Activated naive CD8-positive, alpha-beta T cell treated with anti-CD3 and anti-CD28 coated beads for 36 hours (primary cell): ENCODE data around the gene MLH1. TPM values are rescaled to one million over a fixed set of nuclear protein-coding genes. Genes with fewer than 3 reads are reported as not detected.

Experiments used
- DNase-seq: peaks from one replicate; pipeline ENCODE4 v3.0.0; 2021
- H3K27ac Mint-ChIP-seq: one replicate; pipeline ENCODE4 v1.8.0; 2022; ENCODE audit warnings: mild to moderate bottlenecking, moderate library complexity, mixed read lengths
- H3K27me3 Mint-ChIP-seq: one replicate; pipeline ENCODE4 v1.8.0; 2022; ENCODE audit warnings: mild to moderate bottlenecking, mixed read lengths
- H3K36me3 Mint-ChIP-seq: one replicate; pipeline ENCODE4 v1.8.0; 2021; ENCODE audit warnings: mild to moderate bottlenecking, mixed read lengths
- H3K4me1 Mint-ChIP-seq: one replicate; pipeline ENCODE4 v1.8.0; 2021; ENCODE audit warnings: mixed read lengths
- H3K4me3 Mint-ChIP-seq: one replicate; pipeline ENCODE4 v1.8.0; 2022; ENCODE audit warnings: mild to moderate bottlenecking, moderate library complexity, mixed read lengths
- H3K9me3 Mint-ChIP-seq: one replicate; pipeline ENCODE4 v1.8.0; 2022; ENCODE audit warnings: mixed read lengths
- total RNA-seq, 2 experiments: library from RNA; stranded (reverse); gene quantifications; one replicate each; pipeline ENCODE4 v1.2.3, GENCODE V29; 2021

The MLH1 gene
- total RNA-seq, 2 experiments from 2014 or later: 82.3 to 83.7 TPM

DNA sequence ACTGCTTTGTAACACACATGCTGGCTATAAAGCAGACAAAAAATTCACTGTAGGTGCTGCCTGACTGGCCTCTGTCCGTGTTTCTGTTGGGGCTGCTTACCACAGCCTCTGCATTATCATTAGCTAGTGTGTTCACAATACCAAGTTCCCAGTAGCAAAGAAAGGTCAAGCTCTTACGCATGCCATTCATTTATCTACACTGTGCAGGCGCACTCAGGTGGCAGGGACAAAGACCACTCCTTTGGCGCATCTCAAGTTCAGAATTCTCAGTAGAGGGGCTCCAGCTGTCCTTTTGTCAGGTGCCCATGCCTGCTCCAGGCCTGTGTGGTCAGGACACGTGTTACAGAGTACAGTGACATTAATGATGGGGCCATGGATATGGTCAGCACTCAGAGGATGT lies 22.3 kb downstream of the MLH1 start:
- H3K9me3 Mint-ChIP-seq: no peaks in the 10 kb centered on the region
- no peak for DNase-seq
- H3K27me3 Mint-ChIP-seq: no peaks in the 10 kb centered on the region
- peaks cover 37% of the 10 kb centered on the region for H3K36me3 Mint-ChIP-seq
- no peak overlapping the region for H3K27ac Mint-ChIP-seq
- H3K4me1 Mint-ChIP-seq: no peaks in the 10 kb centered on the region
- no peak overlapping the region for H3K4me3 Mint-ChIP-seq

DNA sequence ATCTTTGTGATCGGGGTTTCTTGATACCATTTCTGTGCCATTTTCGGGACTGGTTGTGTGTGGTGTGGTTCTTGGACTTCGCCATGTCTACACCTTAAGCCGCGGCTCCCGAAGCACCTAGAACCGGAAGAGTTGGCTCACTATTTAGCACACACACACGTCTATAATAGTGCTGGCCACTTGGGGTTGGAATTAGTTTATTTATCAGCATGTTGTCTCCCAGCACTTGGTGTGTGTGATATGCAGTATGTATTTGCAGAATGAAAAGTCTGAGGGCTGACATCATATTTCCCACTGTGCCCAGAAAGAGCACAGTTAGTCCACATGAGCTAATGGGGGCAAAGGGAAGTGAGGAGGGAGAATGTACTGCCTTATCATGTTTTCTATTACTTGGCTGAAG lies 23.6 kb downstream of the MLH1 start:
- DNase-seq: no peak
- Mint-ChIP-seq H3K27me3 (no peaks in the 10 kb centered on the region), H3K4me1 (no peaks in the 10 kb centered on the region), H3K9me3 (no peaks in the 10 kb centered on the region), H3K4me3 (no peak overlapping the region), H3K27ac (no peak overlapping the region), H3K36me3 (peaks cover 35% of the 10 kb centered on the region)

DNA sequence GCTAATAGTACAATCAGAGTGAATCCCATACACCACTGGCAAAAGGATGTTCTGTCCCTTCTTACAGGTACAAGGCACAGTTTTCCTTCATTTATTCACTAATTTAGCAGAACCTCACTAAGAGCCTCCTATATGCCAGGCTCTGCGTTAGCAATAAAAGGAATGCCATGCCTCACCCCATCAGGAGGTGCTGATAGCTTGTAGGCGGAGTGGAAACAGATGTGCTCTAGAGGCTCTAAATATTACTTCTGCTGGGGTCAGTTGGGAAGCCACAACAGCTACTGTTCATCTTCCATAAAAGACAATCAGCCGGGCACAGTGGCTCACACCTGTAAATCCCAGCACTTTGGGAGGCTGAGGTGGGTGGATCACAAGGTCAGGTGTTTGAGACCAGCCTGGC lies 24.4 kb downstream of the MLH1 start:
- Mint-ChIP-seq H3K4me3 (no peak overlapping the region), H3K9me3 (no peaks in the 10 kb centered on the region), H3K36me3 (peaks cover 35% of the 10 kb centered on the region), H3K27ac (no peak overlapping the region), H3K27me3 (no peaks in the 10 kb centered on the region), H3K4me1 (no peaks in the 10 kb centered on the region)
- no peak for DNase-seq

DNA sequence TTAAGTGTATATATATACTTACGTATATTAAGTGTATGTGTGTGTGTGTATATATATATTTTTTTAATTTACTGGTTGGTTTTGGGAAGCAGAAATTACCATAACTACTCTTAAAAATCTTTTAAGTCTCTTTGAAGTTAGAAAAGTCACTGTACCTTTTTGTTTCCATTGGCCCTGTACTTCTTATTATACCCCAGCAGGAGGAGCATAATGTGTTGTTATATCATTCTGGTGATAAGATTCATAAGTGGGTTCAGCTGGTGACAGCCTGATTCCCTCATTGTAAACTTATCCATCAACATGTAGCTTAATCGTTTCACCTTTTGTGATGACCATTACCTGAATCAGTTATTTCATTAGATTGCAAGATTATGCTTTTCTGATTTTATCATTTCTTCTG lies 30.8 kb downstream of the MLH1 start:
- Mint-ChIP-seq H3K9me3 (no peaks in the 10 kb centered on the region), H3K27me3 (no peaks in the 10 kb centered on the region), H3K4me1 (peaks cover 5% of the 10 kb centered on the region), H3K4me3 (no peak overlapping the region), H3K27ac (no peak overlapping the region), H3K36me3 (peaks cover 41% of the 10 kb centered on the region)
- no peak for DNase-seq

DNA sequence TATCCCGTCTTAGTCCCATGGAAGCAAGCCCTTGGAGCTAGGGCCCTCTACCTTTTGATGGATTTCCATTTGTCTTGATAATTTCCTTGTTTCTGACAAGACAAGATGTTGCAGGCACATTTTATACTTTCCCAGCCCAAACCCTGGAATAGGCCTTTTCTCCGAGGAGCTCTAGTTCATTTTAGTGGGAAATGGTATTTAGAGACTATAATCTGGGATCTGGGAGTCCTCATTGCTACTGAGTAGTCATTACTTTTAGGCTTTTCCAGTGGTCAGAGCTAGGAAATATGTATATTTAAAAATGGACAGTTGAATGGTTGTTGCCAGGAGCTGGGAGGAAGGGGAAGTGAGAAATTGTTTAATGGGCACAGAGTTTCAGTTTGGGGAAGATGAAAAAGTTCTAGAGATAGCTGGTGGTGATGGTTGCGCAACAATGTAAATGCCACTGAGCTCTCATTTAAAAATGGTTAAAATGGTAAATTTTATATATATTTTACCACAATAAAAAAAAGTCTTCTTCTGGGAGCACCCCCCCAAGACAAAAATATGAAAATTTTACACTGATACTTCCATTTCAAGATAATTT lies 31.6 kb downstream of the MLH1 start:
- Mint-ChIP-seq H3K27me3 (no peaks in the 10 kb centered on the region), H3K36me3 (peaks cover 42% of the 10 kb centered on the region), H3K27ac (no peak overlapping the region), H3K4me3 (no peak overlapping the region), H3K4me1 (peaks cover 5% of the 10 kb centered on the region), H3K9me3 (no peaks in the 10 kb centered on the region)
- no peak for DNase-seq

DNA sequence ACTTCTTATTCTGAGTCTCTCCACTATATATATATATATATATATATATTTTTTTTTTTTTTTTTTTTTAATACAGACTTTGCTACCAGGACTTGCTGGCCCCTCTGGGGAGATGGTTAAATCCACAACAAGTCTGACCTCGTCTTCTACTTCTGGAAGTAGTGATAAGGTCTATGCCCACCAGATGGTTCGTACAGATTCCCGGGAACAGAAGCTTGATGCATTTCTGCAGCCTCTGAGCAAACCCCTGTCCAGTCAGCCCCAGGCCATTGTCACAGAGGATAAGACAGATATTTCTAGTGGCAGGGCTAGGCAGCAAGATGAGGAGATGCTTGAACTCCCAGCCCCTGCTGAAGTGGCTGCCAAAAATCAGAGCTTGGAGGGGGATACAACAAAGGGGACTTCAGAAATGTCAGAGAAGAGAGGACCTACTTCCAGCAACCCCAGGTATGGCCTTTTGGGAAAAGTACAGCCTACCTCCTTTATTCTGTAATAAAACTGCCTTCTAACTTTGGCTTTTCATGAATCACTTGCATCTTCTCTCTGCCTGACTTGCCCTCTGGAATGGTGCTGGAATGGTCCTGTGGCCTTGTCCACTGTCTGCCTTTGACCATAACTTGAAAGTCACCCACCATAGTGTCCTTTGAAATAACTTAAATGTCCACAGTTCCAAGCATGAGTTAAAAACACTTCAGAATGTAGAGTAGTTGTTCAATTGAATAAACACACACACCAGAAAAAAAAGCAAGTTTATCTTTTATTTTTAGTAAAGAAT lies 32.4 kb downstream of the MLH1 start:
- DNase-seq: no peak
- Mint-ChIP-seq H3K9me3 (no peaks in the 10 kb centered on the region), H3K4me1 (peaks cover 5% of the 10 kb centered on the region), H3K27ac (no peak overlapping the region), H3K36me3 (peaks cover 38% of the 10 kb centered on the region), H3K27me3 (no peaks in the 10 kb centered on the region), H3K4me3 (no peak overlapping the region)

DNA sequence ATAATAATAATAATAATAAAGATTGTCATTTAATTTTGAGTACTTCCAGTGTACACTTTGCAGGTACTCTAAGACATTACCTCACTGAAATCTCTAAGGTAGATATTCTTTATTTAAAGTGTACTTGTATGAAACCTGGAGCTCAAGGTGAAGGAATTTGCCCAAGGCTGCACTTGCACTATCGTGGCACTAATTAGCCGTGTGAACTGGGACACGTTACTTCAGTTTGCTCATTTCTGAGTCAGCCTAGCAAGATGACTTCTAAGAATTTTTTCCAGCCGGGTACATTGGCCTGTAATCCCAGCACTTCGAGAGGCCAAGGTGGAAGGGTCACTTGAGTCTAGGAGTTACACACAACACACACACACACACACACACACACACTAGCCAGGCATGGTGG lies 33.5 kb downstream of the MLH1 start:
- Mint-ChIP-seq H3K4me3 (no peak overlapping the region), H3K36me3 (peaks cover 34% of the 10 kb centered on the region), H3K27ac (no peak overlapping the region), H3K9me3 (no peaks in the 10 kb centered on the region), H3K4me1 (peaks cover 5% of the 10 kb centered on the region), H3K27me3 (no peaks in the 10 kb centered on the region)
- DNase-seq: no peak

DNA sequence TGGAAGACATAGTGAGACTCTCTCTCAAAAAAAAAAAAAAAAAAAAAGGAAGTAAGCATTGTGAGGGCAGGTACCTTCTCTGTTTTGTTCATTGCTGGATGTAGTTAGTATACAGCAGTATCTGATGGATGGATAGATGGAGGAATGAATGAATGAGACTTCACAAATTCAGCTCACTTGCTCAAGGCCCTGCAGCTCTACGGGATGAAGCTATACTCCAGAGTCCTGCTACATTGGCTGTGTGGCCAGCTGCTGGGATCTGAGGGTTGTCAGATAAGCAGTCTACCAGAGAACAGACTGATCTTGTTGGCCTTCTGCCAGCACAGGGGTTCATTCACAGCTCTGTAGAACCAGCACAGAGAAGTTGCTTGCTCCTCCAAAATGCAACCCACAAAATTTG lies 35.0 kb downstream of the MLH1 start:
- Mint-ChIP-seq H3K4me3 (no peak overlapping the region), H3K4me1 (peaks cover 5% of the 10 kb centered on the region), H3K27me3 (no peaks in the 10 kb centered on the region), H3K9me3 (no peaks in the 10 kb centered on the region), H3K36me3 (peaks cover 42% of the 10 kb centered on the region), H3K27ac (no peak overlapping the region)
- no peak for DNase-seq

DNA sequence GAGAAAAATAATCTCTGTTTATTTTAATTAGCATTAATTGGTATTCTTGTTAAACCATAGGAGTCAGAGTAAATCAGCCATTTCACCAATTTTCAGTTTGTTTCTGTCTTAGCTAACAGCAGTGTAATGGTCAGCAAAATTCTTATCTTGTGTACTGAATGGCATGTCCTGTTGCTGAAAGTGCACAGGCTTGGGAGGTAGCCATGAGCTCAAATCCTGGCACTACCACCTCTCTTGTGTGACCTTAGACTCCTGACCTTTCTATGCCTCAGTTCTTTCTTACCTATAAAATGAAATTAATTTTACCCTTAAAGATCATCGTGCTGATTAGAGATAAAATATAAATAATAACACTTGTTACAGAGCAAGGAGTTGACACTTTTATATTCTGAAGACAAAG lies 35.8 kb downstream of the MLH1 start:
- no peak for DNase-seq
- peaks cover 44% of the 10 kb centered on the region for H3K36me3 Mint-ChIP-seq
- no peaks in the 10 kb centered on the region for H3K9me3 Mint-ChIP-seq
- no peak overlapping the region for H3K4me3 Mint-ChIP-seq
- H3K27me3 Mint-ChIP-seq: no peaks in the 10 kb centered on the region
- H3K27ac Mint-ChIP-seq: no peak overlapping the region
- H3K4me1 Mint-ChIP-seq: peaks cover 5% of the 10 kb centered on the region

DNA sequence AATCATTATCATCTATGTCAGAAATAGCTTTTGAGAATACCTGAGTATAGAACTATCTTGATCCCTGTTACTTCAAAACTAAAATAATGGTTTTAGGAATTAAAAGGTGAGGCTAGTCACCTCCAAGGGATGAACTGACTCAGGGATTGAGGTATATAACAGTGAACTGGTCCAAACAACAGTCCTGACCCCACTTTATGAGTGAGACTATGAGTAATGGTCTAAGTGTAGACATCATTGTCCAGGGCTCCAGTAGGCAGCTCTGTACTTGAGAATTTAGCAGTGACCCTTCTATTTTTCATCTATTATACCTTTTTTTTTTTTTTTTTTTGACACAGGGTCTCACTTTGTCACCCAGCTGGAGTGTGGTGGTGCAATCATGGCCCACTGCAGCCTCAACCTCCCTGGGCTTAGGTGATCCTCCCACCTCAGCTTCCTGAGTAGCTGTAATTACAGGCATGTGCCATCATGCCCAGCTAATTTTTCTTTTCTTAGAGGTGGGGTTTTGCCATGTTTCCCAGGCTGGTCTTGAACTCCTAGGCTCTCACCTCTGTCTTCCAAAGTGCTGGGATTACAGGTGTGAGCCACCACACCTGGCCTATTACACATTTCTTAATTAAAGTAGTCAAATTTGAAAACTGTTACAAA lies 36.3 kb downstream of the MLH1 start:
- H3K27me3 Mint-ChIP-seq: no peaks in the 10 kb centered on the region
- DNase-seq: no peak
- no peak overlapping the region for H3K27ac Mint-ChIP-seq
- H3K36me3 Mint-ChIP-seq: peaks cover 46% of the 10 kb centered on the region
- no peaks in the 10 kb centered on the region for H3K9me3 Mint-ChIP-seq
- H3K4me3 Mint-ChIP-seq: no peak overlapping the region
- H3K4me1 Mint-ChIP-seq: peaks cover 4% of the 10 kb centered on the region

DNA sequence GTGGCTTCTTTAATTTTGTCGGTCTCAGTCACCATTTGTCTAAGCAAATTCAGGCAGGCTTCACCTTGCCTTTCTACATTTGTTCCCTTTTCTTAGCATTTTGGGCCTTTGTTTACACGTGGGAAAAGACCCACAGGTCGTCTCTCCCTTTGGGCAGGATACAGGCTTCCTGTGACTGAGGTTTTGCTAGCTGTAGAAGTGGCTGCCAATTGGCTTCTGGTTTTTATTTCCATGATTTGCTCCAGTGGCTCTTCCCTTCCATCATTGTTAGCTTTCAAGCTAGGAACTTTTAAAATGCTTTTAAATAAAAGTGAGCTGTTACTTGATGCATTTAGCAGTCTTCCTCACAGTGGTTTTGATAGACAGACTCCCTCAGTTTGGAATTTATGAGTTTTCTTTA lies 37.3 kb downstream of the MLH1 start:
- Mint-ChIP-seq H3K27me3 (no peaks in the 10 kb centered on the region), H3K36me3 (peaks cover 52% of the 10 kb centered on the region), H3K4me1 (no peaks in the 10 kb centered on the region), H3K27ac (no peak overlapping the region), H3K4me3 (no peak overlapping the region), H3K9me3 (no peaks in the 10 kb centered on the region)
- DNase-seq: no peak

DNA sequence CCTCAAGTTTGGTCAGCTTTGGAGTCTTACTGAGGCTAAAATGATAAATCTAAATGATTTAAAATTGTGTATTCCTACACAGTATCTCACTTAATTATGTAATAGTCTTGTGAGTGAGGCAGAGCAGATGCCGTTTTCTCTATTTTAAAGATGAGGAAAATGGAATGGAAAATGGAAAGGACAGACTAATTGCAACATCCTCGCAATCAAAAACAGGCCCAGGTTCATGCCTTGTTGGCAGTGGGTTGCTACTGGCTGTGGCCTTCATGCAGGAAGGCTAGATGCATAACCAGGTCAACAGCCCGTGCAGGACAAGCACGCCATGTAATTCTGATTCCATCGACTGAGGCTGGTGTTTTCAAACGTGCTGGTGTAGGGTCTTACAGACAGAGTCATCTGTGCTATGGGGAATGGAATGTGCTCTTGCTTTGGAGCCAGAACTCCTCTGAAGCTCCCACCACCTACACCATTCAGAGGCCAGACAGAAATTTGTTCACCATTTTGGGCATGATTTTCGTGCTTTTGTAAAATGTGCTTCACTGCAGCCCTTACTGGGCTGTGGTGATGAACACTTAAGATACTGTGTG lies 37.9 kb downstream of the MLH1 start:
- H3K27ac Mint-ChIP-seq: no peak overlapping the region
- H3K4me1 Mint-ChIP-seq: no peaks in the 10 kb centered on the region
- H3K36me3 Mint-ChIP-seq: peaks cover 55% of the 10 kb centered on the region
- H3K4me3 Mint-ChIP-seq: no peak overlapping the region
- no peak for DNase-seq
- no peaks in the 10 kb centered on the region for H3K9me3 Mint-ChIP-seq
- no peaks in the 10 kb centered on the region for H3K27me3 Mint-ChIP-seq

DNA sequence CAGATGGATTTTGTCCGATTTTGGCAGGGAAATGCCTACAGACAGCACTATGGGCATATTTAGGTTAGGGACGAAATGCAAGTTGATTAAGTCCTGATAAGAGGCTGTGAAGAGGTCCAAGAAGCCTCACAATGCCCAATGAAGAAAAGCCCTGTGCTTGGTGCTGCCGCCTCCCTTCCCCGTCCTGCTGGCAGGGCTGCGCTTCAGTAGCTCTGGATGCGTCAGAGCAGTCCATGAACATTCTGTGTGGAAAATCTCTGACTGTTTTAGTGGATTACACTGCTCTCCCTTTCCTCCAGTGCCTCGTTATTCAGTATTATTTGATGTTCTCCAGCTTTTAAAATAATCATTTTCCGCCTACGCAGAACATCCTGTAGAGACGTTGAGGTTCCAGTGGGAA lies 39.6 kb downstream of the MLH1 start:
- Mint-ChIP-seq H3K27ac (no peak overlapping the region), H3K36me3 (peaks cover 58% of the 10 kb centered on the region), H3K4me1 (no peaks in the 10 kb centered on the region), H3K27me3 (no peaks in the 10 kb centered on the region), H3K4me3 (no peak overlapping the region), H3K9me3 (no peaks in the 10 kb centered on the region)
- DNase-seq: no peak

DNA sequence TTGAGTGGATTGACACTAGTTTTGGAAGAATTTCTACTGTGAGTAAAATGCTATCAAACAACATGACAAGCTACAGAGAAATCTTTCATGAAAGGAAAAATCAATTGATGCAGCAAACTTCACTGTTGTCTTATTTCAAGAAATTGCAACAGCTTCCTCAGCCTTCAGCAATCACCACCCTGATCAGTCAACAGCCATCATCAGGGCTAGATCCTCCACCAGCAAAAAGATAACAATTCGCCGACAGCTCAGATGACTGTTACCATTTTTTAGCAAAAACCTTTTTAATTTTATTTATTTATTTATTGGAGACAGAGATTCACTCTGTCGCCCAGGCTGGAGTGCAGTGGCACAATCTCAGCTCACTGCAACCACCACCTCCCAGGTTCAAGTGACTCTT lies 44.0 kb downstream of the MLH1 start:
- Mint-ChIP-seq H3K36me3 (peaks cover 56% of the 10 kb centered on the region), H3K9me3 (no peaks in the 10 kb centered on the region), H3K27ac (no peak overlapping the region)

DNA sequence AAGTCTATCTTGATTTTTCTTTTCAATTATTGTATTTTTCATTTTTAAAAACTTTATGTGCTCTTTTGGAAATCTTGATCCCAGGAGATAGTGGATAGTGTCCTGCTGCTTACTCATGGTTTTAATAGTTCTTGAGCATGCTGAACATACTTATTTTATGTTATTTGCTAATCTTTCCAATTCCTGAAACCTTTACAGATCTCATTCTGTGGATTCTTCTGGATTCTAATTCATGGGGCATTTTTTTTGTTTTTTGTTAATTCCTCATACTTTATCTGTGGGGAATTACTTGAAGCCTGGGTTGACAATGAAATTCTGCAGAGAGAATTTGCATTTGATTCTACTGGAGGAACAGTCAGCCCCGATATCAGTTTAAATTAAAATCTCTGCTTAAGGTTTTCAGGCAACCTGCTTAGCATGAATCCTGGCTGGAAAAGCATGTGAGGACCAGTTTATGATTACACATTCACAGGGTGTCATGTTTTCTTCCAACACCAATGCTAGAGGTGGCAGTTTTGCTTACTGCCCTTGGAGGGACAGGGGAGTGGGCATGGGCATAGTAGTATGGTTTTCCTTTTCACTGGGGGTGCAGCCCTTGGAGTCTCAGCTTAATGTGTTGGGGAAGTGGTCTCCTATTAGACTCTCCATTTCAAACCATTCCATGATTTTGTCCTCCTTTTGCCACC lies 46.0 kb downstream of the MLH1 start:
- Mint-ChIP-seq H3K9me3 (no peaks in the 10 kb centered on the region), H3K4me1 (no peaks in the 10 kb centered on the region), H3K27me3 (no peaks in the 10 kb centered on the region), H3K27ac (no peak overlapping the region), H3K36me3 (peaks cover 47% of the 10 kb centered on the region), H3K4me3 (no peak overlapping the region)
- DNase-seq: no peak

More for the DNA sequence above, 44.0 kb downstream of the MLH1 start:
- H3K4me1 Mint-ChIP-seq: no peaks in the 10 kb centered on the region
- no peak for DNase-seq
- no peak overlapping the region for H3K4me3 Mint-ChIP-seq
- no peaks in the 10 kb centered on the region for H3K27me3 Mint-ChIP-seq
